PC-9 (cell line): Measurements from ENCODE around the gene SLCO4A1. TPM values are rescaled to one million over a fixed set of nuclear protein-coding genes. Genes with fewer than 3 reads are reported as not detected.

Experiments used
- BruUV-seq: library from RNA; stranded (reverse); fragments of 400-500 nt; replicated peaks from 2 replicates; lab custom pipeline; 2021; lab: Mats Ljungman, UMichigan
- CTCF ChIA-PET: fragments of 300-600 bp; sonication (Branson Sonifier 250); formaldehyde crosslinking; loops from one replicate; lab custom pipeline; 2022; ENCODE audit warnings: antibody characterized with exemption; lab: Charles Lee
- POLR2A ChIA-PET: fragments of 300-600 bp; sonication (Branson Sonifier 250); formaldehyde crosslinking; loops from one replicate; lab custom pipeline; 2022; ENCODE audit warnings: antibody characterized with exemption; ENCODE audit not compliant: unreplicated experiment; lab: Charles Lee
- DNase-seq, 2 experiments: peaks; one replicate each; pipeline versions ENCODE4 v3.0.0 to v3.0.0-alpha.2; 2015 to 2022; ENCODE audit warnings: mixed read lengths in 1 of 2
- H2AFZ ChIP-seq: fragments of 200-600 bp; sonication (generic); 2 replicates; pipeline ENCODE4 v1.8.1; 2017; ENCODE audit warnings: antibody characterized with exemption
- H3F3A ChIP-seq: fragments of 200-600 bp; sonication (generic); 2 replicates; pipeline ENCODE4 v1.8.1; 2017; ENCODE audit warnings: antibody characterized with exemption, mild to moderate bottlenecking, low read depth; ENCODE audit not compliant: insufficient read depth
- H3K27ac ChIP-seq: fragments of 200-600 bp; sonication (generic); 2 replicates; pipeline ENCODE4 v1.6.1; 2016; ENCODE audit warnings: mixed run types
- H3K27me3 ChIP-seq: fragments of 200-600 bp; sonication (generic); 2 replicates; pipeline ENCODE4 v1.6.1; 2016; ENCODE audit warnings: low read depth, mixed run types; ENCODE audit not compliant: insufficient read depth
- H3K36me3 ChIP-seq: fragments of 200-600 bp; sonication (generic); 2 replicates; pipeline ENCODE4 v1.6.1; 2016; ENCODE audit warnings: low read depth, mixed run types
- H3K4me1 ChIP-seq: fragments of 200-600 bp; sonication (generic); replicated peaks from 2 replicates; pipeline ENCODE4 v1.6.1; 2016; ENCODE audit warnings: mixed run types; ENCODE audit not compliant: insufficient read depth
- H3K4me2 ChIP-seq: fragments of 200-600 bp; sonication (generic); 2 replicates; pipeline ENCODE4 v1.6.1; 2017; ENCODE audit warnings: mixed run types
- H3K4me3 ChIP-seq: fragments of 200-600 bp; sonication (generic); 2 replicates; pipeline ENCODE4 v1.6.1; 2016; ENCODE audit warnings: mixed run types
- H3K79me2 ChIP-seq: fragments of 200-600 bp; sonication (generic); 2 replicates; pipeline ENCODE4 v1.6.1; 2017; ENCODE audit warnings: low read depth, mixed run types
- H3K9me2 ChIP-seq: fragments of 200-600 bp; sonication (generic); 2 replicates; pipeline ENCODE4 v1.8.1; 2017; ENCODE audit warnings: mild to moderate bottlenecking; ENCODE audit not compliant: insufficient read depth
- H3K9me3 ChIP-seq: fragments of 200-600 bp; sonication (generic); 2 replicates; pipeline ENCODE4 v1.8.1; 2016; ENCODE audit warnings: low read depth; ENCODE audit not compliant: insufficient read depth
- H4K20me1 ChIP-seq: fragments of 200-600 bp; sonication (generic); 2 replicates; pipeline ENCODE4 v1.8.1; 2017; ENCODE audit not compliant: insufficient read depth
- CTCF ChIP-seq: fragments of 200-600 bp; sonication (generic); conservative IDR thresholded peaks from 2 replicates; pipeline ENCODE4 v1.6.1; 2017; ENCODE audit warnings: mixed run types, antibody characterized with exemption, mild to moderate bottlenecking, moderate library complexity
- EZH2 ChIP-seq: fragments of 200-600 bp; sonication (generic); IDR thresholded peaks from 2 replicates; pipeline ENCODE4 v1.8.0; 2017; ENCODE audit warnings: antibody characterized with exemption, low read depth
- intact Hi-C: fragments of 100-400 bp; cut with micrococcal nuclease; formaldehyde crosslinking; loops from one replicate; pipeline ENCODE4 v1.10.0; 2022; ENCODE audit not compliant: unreplicated experiment
- total RNA-seq: library from RNA; stranded (reverse); gene quantifications from 2 replicates; pipeline ENCODE4 v1.2.3, GENCODE V29; 2021

SLCO4A1 gene
- total RNA-seq, 1 experiment from 2014 or later, result 19.3 TPM

- no TSS peak for BruUV-seq
- TF ChIP-seq CTCF (no peak), EZH2 (no peak)
- CTCF ChIA-PET, result no interaction called here
- no peaks in the 10 kb centered on the region for H3K9me2 ChIP-seq
- H3K36me3 ChIP-seq, result no peaks in the 10 kb centered on the region
- peaks cover 16% of the 10 kb centered on the region for H3K4me1 ChIP-seq
- no peak overlapping the region for H2AFZ ChIP-seq
- no peaks in the 10 kb centered on the region; the same call in 1 of the 2 replicates for H4K20me1 ChIP-seq
- H3K4me3 ChIP-seq, result no peak overlapping the region
- DNase-seq, result no peak
- no peak overlapping the region for H3K4me2 ChIP-seq
- H3K9me3 ChIP-seq, result no peaks in the 10 kb centered on the region
- intact Hi-C loops, result no loop called here
- peaks cover 36% of the 10 kb centered on the region for H3K79me2 ChIP-seq
- H3K27ac ChIP-seq, result no peak overlapping the region
- H3F3A ChIP-seq, result 0 out of 2 replicates have a peak, but pooled peaks cover 7% of the 10 kb centered on the region
- POLR2A ChIA-PET, result no interaction called here
- no peaks in the 10 kb centered on the region for H3K27me3 ChIP-seq
Observed at GRCh38 chr20:62714006-62714405, 71.7 kb downstream of the SLCO4A1 start.

- Histone ChIP-seq H3K4me1 (peaks cover 16% of the 10 kb centered on the region), H3K79me2 (peaks cover 33% of the 10 kb centered on the region)
- BruUV-seq, result no TSS peak
Observed at GRCh38 chr20:62714799-62715198, 72.5 kb downstream of the SLCO4A1 start.

GRCh38 chr20:62715201-62715600 is 72.9 kb downstream of the SLCO4A1 start:
- ChIA-PET CTCF (no interaction called here), POLR2A (no interaction called here)
- Histone ChIP-seq H3F3A (0 out of 2 replicates have a peak, but pooled peaks cover 7% of the 10 kb centered on the region), H3K79me2 (peaks cover 29% of the 10 kb centered on the region), H3K27ac (no peak overlapping the region), H3K9me2 (no peaks in the 10 kb centered on the region), H3K9me3 (no peaks in the 10 kb centered on the region), H3K36me3 (no peaks in the 10 kb centered on the region), H4K20me1 (no peaks in the 10 kb centered on the region; the same call in 1 of the 2 replicates), H3K4me2 (no peak overlapping the region), H3K27me3 (no peaks in the 10 kb centered on the region), H2AFZ (no peak overlapping the region), H3K4me3 (no peak overlapping the region), H3K4me1 (peaks cover 16% of the 10 kb centered on the region)
- TF ChIP-seq CTCF, result no peak
- no peak for TF ChIP-seq EZH2
- BruUV-seq, result no TSS peak
- intact Hi-C loops, result no loop called here
- no peak for DNase-seq

More at GRCh38 chr20:62714799-62715198, 72.5 kb downstream of the SLCO4A1 start:
- Histone ChIP-seq H3K9me2 (no peaks in the 10 kb centered on the region), H3K4me2 (no peak overlapping the region), H4K20me1 (no peaks in the 10 kb centered on the region; the same call in 1 of the 2 replicates), H2AFZ (no peak overlapping the region), H3K4me3 (no peak overlapping the region), H3K27ac (no peak overlapping the region), H3K36me3 (no peaks in the 10 kb centered on the region), H3F3A (0 out of 2 replicates have a peak, but pooled peaks cover 7% of the 10 kb centered on the region), H3K9me3 (no peaks in the 10 kb centered on the region), H3K27me3 (no peaks in the 10 kb centered on the region)
- POLR2A ChIA-PET, result no interaction called here
- intact Hi-C loops, result no loop called here
- CTCF ChIA-PET, result interaction anchor here (0.6 kb wide), 1 partner anchor 41 kb away, joined by 3 read pairs; no protein-coding TSS in a partner anchor
- TF ChIP-seq EZH2 (no peak), CTCF (no peak)
- no peak for DNase-seq
